Breast epithelium (tissue), 4 donors: ENCODE results near the gene AOC1. TPM values are rescaled to one million over a fixed set of nuclear protein-coding genes. Genes with fewer than 3 reads are reported as not detected.

ENCODE experiments used
- DNase-seq, 2 donors: peaks; one replicate each; pipeline ENCODE4 v3.0.0-alpha.2; 2019; ENCODE audit warnings: low spot score in 2 of 2
- H3K27ac ChIP-seq, 2 donors: fragments of 200-600 bp; sonication (generic) in 1 of 2; one replicate each; pipeline ENCODE4 v1.5.1; 2016 to 2019; ENCODE audit warnings: mild to moderate bottlenecking in 1 of 2
- H3K27me3 ChIP-seq, 2 donors: fragments of 200-600 bp; sonication (generic) in 1 of 2; one replicate each; pipeline versions ENCODE4 v1.5.1 to v1.6.0; 2017 to 2019; ENCODE audit warnings: control low read depth in 1 of 2, mild to moderate bottlenecking in 1 of 2
- H3K36me3 ChIP-seq: fragments of 200-600 bp; one replicate; pipeline ENCODE4 v1.5.1; 2019
- H3K4me1 ChIP-seq, 2 donors: fragments of 200-600 bp; sonication (generic); one replicate each; pipeline ENCODE4 v1.5.1; 2016 to 2019; ENCODE audit warnings: control low read depth in 1 of 2
- H3K4me3 ChIP-seq, 3 donors: fragments of 200-600 bp; sonication (generic); 1 replicate in 2 of 3; 2 replicates in 1 of 3; pipeline ENCODE4 v1.5.1; 2016 to 2019; ENCODE audit warnings: mild to moderate bottlenecking in 3 of 3, moderate library complexity in 2 of 3
- H3K9me3 ChIP-seq, 2 donors: fragments of 200-600 bp; sonication (generic) in 1 of 2; one replicate each; pipeline ENCODE4 v1.5.1; 2016 to 2019; ENCODE audit warnings: control low read depth in 1 of 2
- POLR2A ChIP-seq: fragments of 450-650 bp; IDR thresholded peaks from one replicate; pipeline ENCODE4 v1.6.1; 2016; ENCODE audit warnings: antibody characterized with exemption, mild to moderate bottlenecking, moderate library complexity
- intact Hi-C: fragments of 100-400 bp; cut with DNase I; formaldehyde crosslinking; loops from one replicate; pipeline ENCODE4 v1.15.1; 2023; ENCODE audit warnings: low total_unique reads
- total RNA-seq, 3 donors: library from RNA; depleted of rRNA; stranded (reverse); fragments of >200 nt; gene quantifications; one replicate each; pipeline ENCODE4 v1.1.0, GENCODE V29; 2016
- TF ChIP-seq, protein P1 (sequence below), 3 donors: fragments of 450-650 bp; IDR thresholded peaks; one replicate each; pipeline ENCODE4 v1.5.1; 2016 to 2017; ENCODE audit warnings: antibody characterized with exemption in 3 of 3, mild to moderate bottlenecking in 3 of 3, moderate library complexity in 3 of 3

AOC1 gene
- total RNA-seq, 3 donors from 2014 or later: 2.3 TPM; not detected in 2

DNA sequence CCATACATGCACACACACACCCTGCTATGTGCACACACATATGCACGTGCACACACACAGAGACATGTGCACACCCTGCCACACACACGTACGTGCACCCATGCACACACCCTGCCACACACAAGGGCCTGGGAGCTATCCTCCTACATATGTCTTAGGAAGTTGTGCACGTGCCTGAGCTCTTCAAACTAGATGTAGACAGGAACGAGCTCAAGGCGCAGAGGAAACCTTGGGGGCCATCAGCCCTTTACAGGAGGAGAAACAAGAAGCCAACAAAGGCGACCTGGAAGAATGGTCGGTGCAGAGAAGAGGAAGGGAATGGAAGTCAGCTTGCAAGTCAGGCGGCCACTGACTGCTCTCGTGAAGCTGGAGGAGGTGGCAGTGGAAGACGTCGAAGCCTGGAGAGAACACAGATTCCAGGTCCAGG lies 58.7 kb downstream of the AOC1 start:
- intact Hi-C loops: no loop called here
- Histone ChIP-seq H3K36me3 (no peaks in the 10 kb centered on the region), H3K27me3 (peaks cover 0 to 4% of the 10 kb centered on the region in 2 donors), H3K4me3 (no peak overlapping the region), H3K9me3 (no peaks in the 10 kb centered on the region), H3K27ac (no peak overlapping the region), H3K4me1 (no peaks in the 10 kb centered on the region)
- TF ChIP-seq, protein P1, sequence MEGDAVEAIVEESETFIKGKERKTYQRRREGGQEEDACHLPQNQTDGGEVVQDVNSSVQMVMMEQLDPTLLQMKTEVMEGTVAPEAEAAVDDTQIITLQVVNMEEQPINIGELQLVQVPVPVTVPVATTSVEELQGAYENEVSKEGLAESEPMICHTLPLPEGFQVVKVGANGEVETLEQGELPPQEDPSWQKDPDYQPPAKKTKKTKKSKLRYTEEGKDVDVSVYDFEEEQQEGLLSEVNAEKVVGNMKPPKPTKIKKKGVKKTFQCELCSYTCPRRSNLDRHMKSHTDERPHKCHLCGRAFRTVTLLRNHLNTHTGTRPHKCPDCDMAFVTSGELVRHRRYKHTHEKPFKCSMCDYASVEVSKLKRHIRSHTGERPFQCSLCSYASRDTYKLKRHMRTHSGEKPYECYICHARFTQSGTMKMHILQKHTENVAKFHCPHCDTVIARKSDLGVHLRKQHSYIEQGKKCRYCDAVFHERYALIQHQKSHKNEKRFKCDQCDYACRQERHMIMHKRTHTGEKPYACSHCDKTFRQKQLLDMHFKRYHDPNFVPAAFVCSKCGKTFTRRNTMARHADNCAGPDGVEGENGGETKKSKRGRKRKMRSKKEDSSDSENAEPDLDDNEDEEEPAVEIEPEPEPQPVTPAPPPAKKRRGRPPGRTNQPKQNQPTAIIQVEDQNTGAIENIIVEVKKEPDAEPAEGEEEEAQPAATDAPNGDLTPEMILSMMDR (IDR thresholded peaks at IDR 0.05): no peak
- no peak for TF ChIP-seq POLR2A
- DNase-seq: no peak

Other genes starting within 250 kb of the AOC1 start
- gene GIMAP6, start 220.1 kb upstream of the AOC1 start, total RNA-seq: 10 to 100 TPM; 13.3 to 35.2 (median 28.2) TPM
- 10 to 100 TPM in 2 of 3 donors, 1 to 10 TPM in 1; 9.2 to 18.2 (median 10.7) TPM for gene GIMAP2, start 166.8 kb upstream of the AOC1 start, total RNA-seq
- 1 to 10 TPM; 3.5 to 9.0 (median 6.6) TPM for gene GIMAP1, start 135.9 kb upstream of the AOC1 start, total RNA-seq
- gene GIMAP5, start 115.1 kb upstream of the AOC1 start, total RNA-seq: 10 to 100 TPM; 18.7 to 36.0 (median 30.5) TPM
- gene TMEM176B, start 52.2 kb upstream of the AOC1 start, total RNA-seq: 100 to 1,000 TPM in 1 of 3 donors, 10 to 100 TPM in 2; 49.1 to 105 (median 75.5) TPM
- 10 to 100 TPM; 28.3 to 66.5 (median 42.6) TPM for gene TMEM176A, start 51.7 kb upstream of the AOC1 start, total RNA-seq
- under 1 TPM; under 0.01 to 0.29 (median 0.16) TPM for gene KCNH2, start 125.8 kb downstream of the AOC1 start, total RNA-seq
- gene NOS3, start 138.5 kb downstream of the AOC1 start, total RNA-seq: 10 to 100 TPM in 1 of 3 donors, 1 to 10 TPM in 2; 3.8 to 35.1 (median 5.1) TPM
- gene ATG9B, start 172.0 kb downstream of the AOC1 start, total RNA-seq: 1 to 10 TPM in 1 of 3 donors, under 1 TPM in 1, not detected in 1; 0.44 to 2.0 TPM
- gene ABCB8, start 175.9 kb downstream of the AOC1 start, total RNA-seq: 10 to 100 TPM; 14.7 to 19.3 (median 17.6) TPM
- gene ASIC3, start 196.0 kb downstream of the AOC1 start, total RNA-seq: 1 to 10 TPM; 1.3 to 3.3 (median 2.3) TPM
- gene CDK5, start 205.4 kb downstream of the AOC1 start, total RNA-seq: 1 to 10 TPM; 5.2 to 8.8 (median 8.6) TPM
- gene SLC4A2, start 207.1 kb downstream of the AOC1 start, total RNA-seq: 100 to 1,000 TPM in 1 of 3 donors, 10 to 100 TPM in 2; 83.2 to 101 (median 92.8) TPM
- 10 to 100 TPM; 45.6 to 63.5 (median 60.0) TPM for gene FASTK, start 228.3 kb downstream of the AOC1 start, total RNA-seq
- gene TMUB1, start 231.0 kb downstream of the AOC1 start, total RNA-seq: 10 to 100 TPM; 32.1 to 36.1 (median 35.0) TPM
- 10 to 100 TPM; 47.2 to 58.1 (median 55.1) TPM for gene AGAP3, start 234.0 kb downstream of the AOC1 start, total RNA-seq